GM12878 (cell line): ENCODE measurements around the gene TTC39C. TPM values are rescaled to one million over a fixed set of nuclear protein-coding genes. Genes with fewer than 3 reads are reported as not detected.

Experiments
- ASH2L ChIP-seq: fragments of 300-600, 200-600 bp; sonication (generic); IDR thresholded peaks from 2 replicates; pipeline ENCODE4 v1.6.1; 2017; ENCODE audit warnings: low read depth, mild to moderate bottlenecking, borderline replicate concordance
- BMI1 ChIP-seq: fragments of 450-650 bp; IDR thresholded peaks from 2 replicates; pipeline ENCODE4 v1.6.1; 2016; ENCODE audit warnings: mild to moderate bottlenecking, moderate library complexity, borderline replicate concordance
- FOS ChIP-seq: IDR thresholded peaks from 3 replicates; pipeline ENCODE4 v1.6.1; 2011; ENCODE audit warnings: borderline replicate concordance; ENCODE audit not compliant: insufficient read length; ENCODE audit errors: extremely low read depth
- IKZF2 ChIP-seq, 2 experiments: fragments of 450-650 bp; IDR thresholded peaks; 2 replicates each; pipeline ENCODE4 v1.6.1; 2017; ENCODE audit warnings: mild to moderate bottlenecking in 2 of 2, moderate library complexity in 2 of 2
- JUNB ChIP-seq: IDR thresholded peaks from 2 replicates; pipeline ENCODE4 v1.6.1; 2016; ENCODE audit warnings: antibody characterized with exemption, mild to moderate bottlenecking
- PAX8 ChIP-seq: fragments of 450-650 bp; IDR thresholded peaks from 2 replicates; pipeline ENCODE4 v1.6.1; 2017; ENCODE audit warnings: mild to moderate bottlenecking, moderate library complexity
- RAD21 ChIP-seq: IDR thresholded peaks from 2 replicates; pipeline ENCODE4 v1.6.1; 2011; ENCODE audit warnings: mild to moderate bottlenecking, low read depth, low read length, moderate library complexity; ENCODE audit not compliant: insufficient read depth
- RELA ChIP-seq: fragments of 450-650 bp; IDR thresholded peaks from 2 replicates; pipeline ENCODE4 v1.8.0; 2014; ENCODE audit warnings: borderline replicate concordance; ENCODE audit not compliant: partially characterized antibody
- SMC3 ChIP-seq: IDR thresholded peaks from 2 replicates; pipeline ENCODE4 v1.6.1; 2011; ENCODE audit warnings: low read length, improper control_type of control experiment, borderline replicate concordance
- SREBF1 ChIP-seq: IDR thresholded peaks from 2 replicates; pipeline ENCODE4 v1.6.1; 2012; ENCODE audit warnings: mild to moderate bottlenecking, low read length
- TARDBP ChIP-seq: IDR thresholded peaks from 2 replicates; pipeline ENCODE4 v1.6.1; 2016; ENCODE audit warnings: borderline replicate concordance
- ZNF24 ChIP-seq: fragments of 450-650 bp; IDR thresholded peaks from 2 replicates; pipeline ENCODE4 v1.6.1; 2017; ENCODE audit warnings: antibody characterized with exemption, mild to moderate bottlenecking
- ZNF622 ChIP-seq: fragments of 450-650 bp; IDR thresholded peaks from 2 replicates; pipeline ENCODE4 v1.6.1; 2017; ENCODE audit warnings: mild to moderate bottlenecking, inconsistent platforms
- polyA plus RNA-seq, 11 experiments: library from polyadenylated mRNA; depleted of rRNA in 4 of 11; unstranded in 6 of 11; stranded (reverse) in 5 of 11; fragments of >200 nt; fragmentation: Nextera tagmentation in 4 of 11; fragmentation: Illumina TruSeq in 1 of 11; extraction: Ambion mirVana in 4 of 11; extraction: Trizol in 1 of 11; gene quantifications; 1 replicate in 1 of 11; 2 replicates in 10 of 11; pipeline versions ENCODE4 v1.2.1 to v1.2.3, GENCODE V29; 2011 to 2016; ENCODE audit warnings: inconsistent platforms in 2 of 11, missing spikeins in 2 of 11, low read depth in 1 of 11
- total RNA-seq, 4 experiments: library from RNA; depleted of rRNA in 3 of 4; stranded (reverse); fragments of >200 nt in 3 of 4; fragmentation: Illumina TruSeq in 1 of 4; extraction: Trizol in 1 of 4; gene quantifications; 2 replicates each; pipeline versions ENCODE4 v1.2.1 to v1.2.3, GENCODE V29; 2013 to 2021
- TF ChIP-seq, protein P1 (sequence below): fragments of 450-650 bp; IDR thresholded peaks from 2 replicates; pipeline ENCODE4 v1.6.1; 2017; ENCODE audit warnings: low read depth, mild to moderate bottlenecking, moderate library complexity
- TF ChIP-seq, protein P2 (sequence below): IDR thresholded peaks from 2 replicates; pipeline ENCODE4 v1.6.1; 2012; ENCODE audit warnings: mild to moderate bottlenecking, low read depth, low read length
- TF ChIP-seq, protein P3 (sequence below): fragments of 450-650 bp; IDR thresholded peaks from 2 replicates; pipeline ENCODE4 v1.6.1; 2017; ENCODE audit warnings: mild to moderate bottlenecking
- TF ChIP-seq, protein P4 (sequence below): IDR thresholded peaks from 2 replicates; pipeline ENCODE4 v1.6.1; 2011; ENCODE audit warnings: borderline replicate concordance, low read depth, mild to moderate bottlenecking, moderate library complexity, low read length; ENCODE audit not compliant: insufficient read depth, poor library complexity, severe bottlenecking
- TF ChIP-seq, protein P5 (sequence below): IDR thresholded peaks from 2 replicates; pipeline ENCODE4 v1.6.1; 2012; ENCODE audit warnings: low read depth, low read length, improper control_type of control experiment
- TF ChIP-seq, protein P6 (sequence below), 3 experiments: IDR thresholded peaks in 2 of 3; conservative IDR thresholded peaks in 1 of 3; 2 replicates each; pipeline ENCODE4 v1.5.1; 2011; ENCODE audit warnings: low read depth in 3 of 3, low read length in 3 of 3, mild to moderate bottlenecking in 3 of 3, control low read depth in 2 of 3, moderate library complexity in 2 of 3, inconsistent platforms in 1 of 3, mixed read lengths in 1 of 3; ENCODE audit not compliant: control insufficient read depth in 2 of 3, insufficient read depth in 1 of 3; ENCODE audit errors: extremely low read depth in 1 of 3

TTC39C gene
- total and polyA plus RNA-seq, 10 of the 15 experiments (the other 5 are each of a cell fraction or from before 2014, with no cell fraction given), result 21.1 to 91.0 (median 64.8) TPM

DNA sequence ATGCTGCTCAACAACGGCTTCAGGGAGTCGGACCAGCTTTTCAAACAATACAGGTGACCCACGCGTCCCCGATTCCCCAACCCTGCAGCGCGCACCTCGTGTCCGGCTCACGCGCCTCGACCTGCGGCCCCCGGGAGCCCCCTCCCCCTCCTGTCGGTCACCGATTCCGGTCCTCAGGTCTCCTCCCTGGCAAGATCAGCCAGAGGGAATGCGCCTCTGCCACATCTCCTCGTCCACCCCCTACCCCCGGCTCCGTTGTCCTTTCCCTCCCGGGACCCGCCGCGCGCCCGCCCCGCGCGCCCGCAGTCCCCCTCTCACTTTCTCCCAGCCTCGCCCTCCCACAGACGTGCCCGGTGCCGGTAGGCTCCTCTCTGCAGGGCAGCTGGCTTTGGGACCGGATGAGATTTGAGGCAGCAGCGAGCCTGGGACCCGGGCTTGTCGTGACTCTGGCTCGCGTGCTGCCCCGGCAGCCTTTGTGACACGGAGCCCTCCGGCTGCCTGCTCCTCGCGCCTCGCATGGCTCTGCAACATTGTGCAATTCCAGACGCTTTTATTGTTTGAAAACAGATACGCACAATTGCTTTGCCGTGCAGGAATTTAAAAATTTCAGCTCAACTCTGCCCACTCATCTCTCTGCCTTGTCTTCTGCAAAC is 558 bp downstream of the TTC39C start (continued):
- TF ChIP-seq BMI1 (no peak), SREBF1 (no peak), PAX8 (no peak), ASH2L (no peak), TARDBP (no peak), FOS (no peak), ZNF622 (no peak), RAD21 (no peak), RELA (no peak), ZNF24 (no peak), IKZF2 (IDR thresholded peaks at IDR 0.05) (peak in 1 of 2 experiments; percentile 30; a peak in 2 of 4 replicates), SMC3 (no peak), JUNB (no peak)
- TF ChIP-seq, protein P1, sequence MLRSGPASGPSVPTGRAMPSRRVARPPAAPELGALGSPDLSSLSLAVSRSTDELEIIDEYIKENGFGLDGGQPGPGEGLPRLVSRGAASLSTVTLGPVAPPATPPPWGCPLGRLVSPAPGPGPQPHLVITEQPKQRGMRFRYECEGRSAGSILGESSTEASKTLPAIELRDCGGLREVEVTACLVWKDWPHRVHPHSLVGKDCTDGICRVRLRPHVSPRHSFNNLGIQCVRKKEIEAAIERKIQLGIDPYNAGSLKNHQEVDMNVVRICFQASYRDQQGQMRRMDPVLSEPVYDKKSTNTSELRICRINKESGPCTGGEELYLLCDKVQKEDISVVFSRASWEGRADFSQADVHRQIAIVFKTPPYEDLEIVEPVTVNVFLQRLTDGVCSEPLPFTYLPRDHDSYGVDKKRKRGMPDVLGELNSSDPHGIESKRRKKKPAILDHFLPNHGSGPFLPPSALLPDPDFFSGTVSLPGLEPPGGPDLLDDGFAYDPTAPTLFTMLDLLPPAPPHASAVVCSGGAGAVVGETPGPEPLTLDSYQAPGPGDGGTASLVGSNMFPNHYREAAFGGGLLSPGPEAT, result 0 out of 2 replicates have a peak, but pooled peaks have one; percentile 17
- TF ChIP-seq, protein P2, sequence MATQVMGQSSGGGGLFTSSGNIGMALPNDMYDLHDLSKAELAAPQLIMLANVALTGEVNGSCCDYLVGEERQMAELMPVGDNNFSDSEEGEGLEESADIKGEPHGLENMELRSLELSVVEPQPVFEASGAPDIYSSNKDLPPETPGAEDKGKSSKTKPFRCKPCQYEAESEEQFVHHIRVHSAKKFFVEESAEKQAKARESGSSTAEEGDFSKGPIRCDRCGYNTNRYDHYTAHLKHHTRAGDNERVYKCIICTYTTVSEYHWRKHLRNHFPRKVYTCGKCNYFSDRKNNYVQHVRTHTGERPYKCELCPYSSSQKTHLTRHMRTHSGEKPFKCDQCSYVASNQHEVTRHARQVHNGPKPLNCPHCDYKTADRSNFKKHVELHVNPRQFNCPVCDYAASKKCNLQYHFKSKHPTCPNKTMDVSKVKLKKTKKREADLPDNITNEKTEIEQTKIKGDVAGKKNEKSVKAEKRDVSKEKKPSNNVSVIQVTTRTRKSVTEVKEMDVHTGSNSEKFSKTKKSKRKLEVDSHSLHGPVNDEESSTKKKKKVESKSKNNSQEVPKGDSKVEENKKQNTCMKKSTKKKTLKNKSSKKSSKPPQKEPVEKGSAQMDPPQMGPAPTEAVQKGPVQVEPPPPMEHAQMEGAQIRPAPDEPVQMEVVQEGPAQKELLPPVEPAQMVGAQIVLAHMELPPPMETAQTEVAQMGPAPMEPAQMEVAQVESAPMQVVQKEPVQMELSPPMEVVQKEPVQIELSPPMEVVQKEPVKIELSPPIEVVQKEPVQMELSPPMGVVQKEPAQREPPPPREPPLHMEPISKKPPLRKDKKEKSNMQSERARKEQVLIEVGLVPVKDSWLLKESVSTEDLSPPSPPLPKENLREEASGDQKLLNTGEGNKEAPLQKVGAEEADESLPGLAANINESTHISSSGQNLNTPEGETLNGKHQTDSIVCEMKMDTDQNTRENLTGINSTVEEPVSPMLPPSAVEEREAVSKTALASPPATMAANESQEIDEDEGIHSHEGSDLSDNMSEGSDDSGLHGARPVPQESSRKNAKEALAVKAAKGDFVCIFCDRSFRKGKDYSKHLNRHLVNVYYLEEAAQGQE, result no peak
- TF ChIP-seq, protein P3, sequence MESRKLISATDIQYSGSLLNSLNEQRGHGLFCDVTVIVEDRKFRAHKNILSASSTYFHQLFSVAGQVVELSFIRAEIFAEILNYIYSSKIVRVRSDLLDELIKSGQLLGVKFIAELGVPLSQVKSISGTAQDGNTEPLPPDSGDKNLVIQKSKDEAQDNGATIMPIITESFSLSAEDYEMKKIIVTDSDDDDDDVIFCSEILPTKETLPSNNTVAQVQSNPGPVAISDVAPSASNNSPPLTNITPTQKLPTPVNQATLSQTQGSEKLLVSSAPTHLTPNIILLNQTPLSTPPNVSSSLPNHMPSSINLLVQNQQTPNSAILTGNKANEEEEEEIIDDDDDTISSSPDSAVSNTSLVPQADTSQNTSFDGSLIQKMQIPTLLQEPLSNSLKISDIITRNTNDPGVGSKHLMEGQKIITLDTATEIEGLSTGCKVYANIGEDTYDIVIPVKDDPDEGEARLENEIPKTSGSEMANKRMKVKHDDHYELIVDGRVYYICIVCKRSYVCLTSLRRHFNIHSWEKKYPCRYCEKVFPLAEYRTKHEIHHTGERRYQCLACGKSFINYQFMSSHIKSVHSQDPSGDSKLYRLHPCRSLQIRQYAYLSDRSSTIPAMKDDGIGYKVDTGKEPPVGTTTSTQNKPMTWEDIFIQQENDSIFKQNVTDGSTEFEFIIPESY, result no peak
- TF ChIP-seq, protein P4, sequence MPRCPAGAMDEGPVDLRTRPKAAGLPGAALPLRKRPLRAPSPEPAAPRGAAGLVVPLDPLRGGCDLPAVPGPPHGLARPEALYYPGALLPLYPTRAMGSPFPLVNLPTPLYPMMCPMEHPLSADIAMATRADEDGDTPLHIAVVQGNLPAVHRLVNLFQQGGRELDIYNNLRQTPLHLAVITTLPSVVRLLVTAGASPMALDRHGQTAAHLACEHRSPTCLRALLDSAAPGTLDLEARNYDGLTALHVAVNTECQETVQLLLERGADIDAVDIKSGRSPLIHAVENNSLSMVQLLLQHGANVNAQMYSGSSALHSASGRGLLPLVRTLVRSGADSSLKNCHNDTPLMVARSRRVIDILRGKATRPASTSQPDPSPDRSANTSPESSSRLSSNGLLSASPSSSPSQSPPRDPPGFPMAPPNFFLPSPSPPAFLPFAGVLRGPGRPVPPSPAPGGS, result no peak
- TF ChIP-seq, protein P5, sequence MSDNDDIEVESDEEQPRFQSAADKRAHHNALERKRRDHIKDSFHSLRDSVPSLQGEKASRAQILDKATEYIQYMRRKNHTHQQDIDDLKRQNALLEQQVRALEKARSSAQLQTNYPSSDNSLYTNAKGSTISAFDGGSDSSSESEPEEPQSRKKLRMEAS, result peak; percentile 39; the same call in 1 of the 2 replicates
- TF ChIP-seq, protein P6, sequence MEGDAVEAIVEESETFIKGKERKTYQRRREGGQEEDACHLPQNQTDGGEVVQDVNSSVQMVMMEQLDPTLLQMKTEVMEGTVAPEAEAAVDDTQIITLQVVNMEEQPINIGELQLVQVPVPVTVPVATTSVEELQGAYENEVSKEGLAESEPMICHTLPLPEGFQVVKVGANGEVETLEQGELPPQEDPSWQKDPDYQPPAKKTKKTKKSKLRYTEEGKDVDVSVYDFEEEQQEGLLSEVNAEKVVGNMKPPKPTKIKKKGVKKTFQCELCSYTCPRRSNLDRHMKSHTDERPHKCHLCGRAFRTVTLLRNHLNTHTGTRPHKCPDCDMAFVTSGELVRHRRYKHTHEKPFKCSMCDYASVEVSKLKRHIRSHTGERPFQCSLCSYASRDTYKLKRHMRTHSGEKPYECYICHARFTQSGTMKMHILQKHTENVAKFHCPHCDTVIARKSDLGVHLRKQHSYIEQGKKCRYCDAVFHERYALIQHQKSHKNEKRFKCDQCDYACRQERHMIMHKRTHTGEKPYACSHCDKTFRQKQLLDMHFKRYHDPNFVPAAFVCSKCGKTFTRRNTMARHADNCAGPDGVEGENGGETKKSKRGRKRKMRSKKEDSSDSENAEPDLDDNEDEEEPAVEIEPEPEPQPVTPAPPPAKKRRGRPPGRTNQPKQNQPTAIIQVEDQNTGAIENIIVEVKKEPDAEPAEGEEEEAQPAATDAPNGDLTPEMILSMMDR (IDR thresholded peaks at IDR 0.05 in 2 of 3, conservative IDR thresholded peaks at IDR 0.05 in 1 of 3; ENCODE audit: control insufficient read depth in 2 of 3, extremely low read depth in 1 of 3, insufficient read depth in 1 of 3, low read depth in 3 of 3, low read length in 3 of 3), result no peak
